OCI-LY7 (cell line): ENCODE results near the gene CMSS1. TPM values are rescaled to one million over a fixed set of nuclear protein-coding genes. Genes with fewer than 3 reads are reported as not detected.

Experiments
- BruUV-seq: library from RNA; stranded (reverse); fragments of 400-500 nt; replicated peaks from 2 replicates; lab custom pipeline; 2021; lab: Mats Ljungman, UMichigan
- CTCF ChIA-PET: fragments of 300-600 bp; sonication (Branson Sonifier 250); formaldehyde crosslinking; loops from one replicate; lab custom pipeline; 2022; ENCODE audit warnings: antibody characterized with exemption; ENCODE audit not compliant: unreplicated experiment; lab: Charles Lee
- POLR2A ChIA-PET: fragments of 300-600 bp; sonication (Branson Sonifier 250); formaldehyde crosslinking; loops from one replicate; lab custom pipeline; 2022; ENCODE audit warnings: antibody characterized with exemption; lab: Charles Lee
- DNase-seq: peaks from one replicate; pipeline ENCODE4 v3.0.0-alpha.2; 2015; ENCODE audit warnings: low spot score
- H2AFZ ChIP-seq: fragments of 200-600 bp; sonication (generic), shearing (Covaris generic); 2 replicates; pipeline ENCODE4 v1.6.1; 2014; ENCODE audit warnings: mild to moderate bottlenecking, antibody characterized with exemption, low read length, moderate library complexity
- H3K27ac ChIP-seq: fragments of 200-600 bp; sonication (generic); 2 replicates; pipeline ENCODE4 v1.5.1; 2014; ENCODE audit warnings: mixed run types, low read depth, mild to moderate bottlenecking, moderate library complexity, low read length, inconsistent platforms; ENCODE audit not compliant: poor library complexity, severe bottlenecking
- H3K36me3 ChIP-seq: fragments of 200-600 bp; sonication (generic); 2 replicates; pipeline ENCODE4 v1.6.1; 2014; ENCODE audit warnings: mild to moderate bottlenecking, antibody characterized with exemption, low read length, moderate library complexity, mixed read lengths; ENCODE audit not compliant: insufficient read depth
- H3K4me1 ChIP-seq: fragments of 200-600 bp; sonication (generic); 2 replicates; pipeline ENCODE4 v1.5.1; 2014; ENCODE audit warnings: mild to moderate bottlenecking, low read length; ENCODE audit not compliant: insufficient read depth, poor library complexity, severe bottlenecking
- H3K4me2 ChIP-seq: fragments of 200-600 bp; sonication (generic); 2 replicates; pipeline ENCODE4 v1.6.1; 2014; ENCODE audit warnings: mild to moderate bottlenecking, low read length
- H3K4me3 ChIP-seq: fragments of 200-600 bp; sonication (generic); 2 replicates; pipeline ENCODE4 v1.5.1; 2014; ENCODE audit warnings: mild to moderate bottlenecking, low read depth, low read length; ENCODE audit not compliant: poor library complexity, severe bottlenecking
- H3K79me2 ChIP-seq: fragments of 200-600 bp; sonication (generic); 2 replicates; pipeline ENCODE4 v1.6.1; 2016; ENCODE audit warnings: low read depth, mild to moderate bottlenecking, low read length, moderate library complexity, mixed read lengths; ENCODE audit not compliant: insufficient read depth
- H3K9me2 ChIP-seq: fragments of 200-600 bp; sonication (generic); 2 replicates; pipeline ENCODE4 v1.6.1; 2016; ENCODE audit warnings: mild to moderate bottlenecking, low read length, mixed read lengths; ENCODE audit not compliant: insufficient read depth
- H3K9me3 ChIP-seq: fragments of 200-600 bp; sonication (generic); 2 replicates; pipeline ENCODE4 v1.6.1; 2014; ENCODE audit warnings: mild to moderate bottlenecking, mixed run types, low read length, mixed read lengths
- H4K20me1 ChIP-seq: fragments of 200-600 bp; sonication (generic); 2 replicates; pipeline ENCODE4 v1.6.1; 2014; ENCODE audit warnings: mild to moderate bottlenecking, antibody characterized with exemption, low read length, moderate library complexity, mixed read lengths; ENCODE audit not compliant: insufficient read depth
- CTCF ChIP-seq: fragments of 200-600 bp; sonication (generic); conservative IDR thresholded peaks from 2 replicates; pipeline ENCODE4 v1.5.1; 2014; ENCODE audit warnings: mild to moderate bottlenecking, antibody characterized with exemption, low read length, moderate library complexity, mixed read lengths
- EZH2phosphoT487 ChIP-seq: fragments of 200-600 bp; sonication (generic); IDR thresholded peaks from 2 replicates; pipeline ENCODE4 v1.6.1; 2018; ENCODE audit warnings: low read depth, borderline replicate concordance, mild to moderate bottlenecking, mixed run types, antibody characterized with exemption, low read length, moderate library complexity, mixed read lengths
- intact Hi-C: fragments of 100-400 bp; cut with micrococcal nuclease; formaldehyde crosslinking; loops from one replicate; pipeline ENCODE4 v1.10.0; 2022; ENCODE audit not compliant: unreplicated experiment
- total RNA-seq, 2 experiments: library from RNA; depleted of rRNA in 1 of 2; stranded (reverse); fragments of >200 nt in 1 of 2; shearing (Covaris generic) in 1 of 2; gene quantifications; 2 replicates each; pipeline ENCODE4 v1.2.3, GENCODE V29; 2014 to 2022

CMSS1 gene
- total RNA-seq, 2 experiments from 2014 or later: 25.7 to 46.6 TPM

DNA sequence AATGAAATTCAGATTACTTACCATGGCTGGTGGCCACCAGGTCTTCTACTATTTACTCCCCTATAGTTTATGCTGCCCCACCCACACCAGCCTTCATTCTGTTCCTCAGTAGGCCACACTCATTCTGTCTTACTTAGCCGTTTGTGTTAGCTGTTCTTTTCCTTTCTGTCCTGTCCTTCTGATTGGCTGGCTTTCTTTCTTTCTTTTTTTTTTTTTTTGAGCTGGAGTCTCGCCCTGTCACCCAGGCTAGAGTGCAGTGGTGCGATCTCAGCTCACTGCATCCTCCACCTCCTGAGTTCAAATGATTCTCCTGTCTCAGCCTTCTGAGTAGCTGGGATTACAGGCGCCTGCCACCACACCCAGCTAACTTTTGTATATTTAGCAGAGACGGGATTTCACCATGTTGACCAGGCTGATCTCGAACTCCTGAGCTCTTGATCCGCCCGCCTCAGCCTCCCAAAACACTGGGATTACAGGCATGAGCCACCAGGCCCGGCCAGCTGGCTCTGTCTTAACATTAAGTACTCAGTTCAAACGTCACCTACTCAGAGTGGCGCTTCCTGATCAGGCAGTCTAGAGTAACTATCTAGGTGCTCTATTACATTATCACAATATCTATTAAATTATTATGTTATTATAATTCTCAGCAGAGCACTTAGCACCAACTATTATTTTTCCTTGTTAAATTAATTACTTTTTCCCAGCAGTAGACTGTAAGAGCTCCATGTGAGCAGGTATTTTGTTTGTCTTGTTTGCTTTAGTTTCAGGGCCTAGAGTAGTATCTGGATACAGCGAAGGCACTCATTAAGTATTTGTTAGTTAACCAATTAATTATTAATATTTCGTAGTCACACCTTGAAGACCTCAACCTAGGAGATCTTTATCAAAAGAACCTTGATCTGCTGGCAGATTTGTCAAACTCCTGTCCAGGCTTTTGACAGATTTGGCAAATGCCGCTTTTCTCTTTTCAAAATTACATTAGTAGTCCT is 6.4 kb downstream of the CMSS1 start:
- H3K9me2 ChIP-seq: no peaks in the 10 kb centered on the region
- CTCF ChIA-PET: interaction anchor here (0.5 kb wide), 1 partner anchor 311 kb away, joined by 3 read pairs; no protein-coding TSS in a partner anchor
- no TSS peak for BruUV-seq

DNA sequence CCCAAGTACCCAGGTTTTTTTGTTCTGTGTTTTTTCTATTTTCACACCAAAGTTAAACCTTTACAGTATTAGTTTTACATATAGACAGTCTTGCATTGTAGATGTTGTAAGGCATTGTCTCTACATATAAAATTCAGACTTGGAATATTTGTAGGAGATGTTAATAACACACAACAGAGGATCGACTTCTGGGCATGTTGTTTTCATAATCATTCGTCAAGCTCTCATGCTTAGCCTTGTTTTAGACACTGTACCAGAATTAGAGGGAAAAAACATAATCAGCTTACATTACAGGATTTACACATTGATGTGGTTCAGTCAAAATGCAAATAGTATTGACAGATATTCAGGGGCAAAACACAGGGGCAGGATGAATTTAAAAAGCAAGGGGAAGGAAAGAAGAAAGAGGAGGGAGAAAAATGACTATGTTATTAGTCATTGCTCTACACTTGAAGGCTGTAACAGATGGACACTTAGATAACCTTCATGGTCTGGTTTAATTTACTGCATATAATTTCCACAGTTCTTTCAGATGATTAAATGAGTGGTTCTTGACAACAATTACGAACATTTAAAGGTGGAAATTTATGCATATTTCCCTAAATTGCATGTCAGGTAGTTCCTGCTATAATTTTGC is 7.5 kb downstream of the CMSS1 start:
- ChIA-PET POLR2A (no interaction called here), CTCF (no interaction called here)
- no peak for DNase-seq
- Histone ChIP-seq H3K79me2 (peaks cover 31% of the 10 kb centered on the region; the same call in 1 of the 2 replicates), H3K4me3 (no peak overlapping the region), H3K27ac (no peak overlapping the region), H2AFZ (no peak overlapping the region), H4K20me1 (no peaks in the 10 kb centered on the region; the same call in 1 of the 2 replicates), H3K36me3 (peaks cover 6% of the 10 kb centered on the region), H3K9me3 (no peaks in the 10 kb centered on the region), H3K4me2 (no peak overlapping the region), H3K9me2 (no peaks in the 10 kb centered on the region), H3K4me1 (no peaks in the 10 kb centered on the region)
- BruUV-seq: no TSS peak
- intact Hi-C loops: no loop called here
- TF ChIP-seq EZH2phosphoT487 (no peak), CTCF (no peak)

More for the DNA sequence above, 6.4 kb downstream of the CMSS1 start:
- peaks cover 6% of the 10 kb centered on the region for H3K36me3 ChIP-seq
- H4K20me1 ChIP-seq: no peaks in the 10 kb centered on the region; the same call in 1 of the 2 replicates
- H3K4me3 ChIP-seq: no peak overlapping the region
- H3K4me1 ChIP-seq: peaks cover 3% of the 10 kb centered on the region
- peaks cover 37% of the 10 kb centered on the region; the same call in 1 of the 2 replicates for H3K79me2 ChIP-seq
- TF ChIP-seq CTCF: no peak
- no peak for TF ChIP-seq EZH2phosphoT487
- no peak overlapping the region for H3K27ac ChIP-seq
- H3K4me2 ChIP-seq: no peak overlapping the region
- intact Hi-C loops: no loop called here
- no peak for DNase-seq
- H2AFZ ChIP-seq: no peak overlapping the region
- no peaks in the 10 kb centered on the region for H3K9me3 ChIP-seq
- POLR2A ChIA-PET: interaction anchor here (0.6 to 1.6 kb wide), 7 partner anchors 8 to 887 kb away, joined by 3 to 6 read pairs (median 3); no protein-coding TSS in a partner anchor
